K562 (cell line): ENCODE data around the gene SEMA3C. TPM values are rescaled to one million over a fixed set of nuclear protein-coding genes. Genes with fewer than 3 reads are reported as not detected.

Source experiments
- ATAC-seq: fragments of 200-7000 bp; cut with Tn5 transposase; 3 replicates; pipeline ENCODE4 v1.9.1; 2020; ENCODE audit warnings: moderate library complexity
- BruUV-seq: library from RNA; stranded (reverse); fragments of 400-500 nt; replicated peaks from 2 replicates; lab custom pipeline; 2021; lab: Mats Ljungman, UMichigan
- CTCF ChIA-PET: fragments of 300-600 bp; formaldehyde crosslinking; extraction: SDS; loops from one replicate; lab custom pipeline; 2021; ENCODE audit warnings: low intra/inter-chr PET ratio; lab: Yijun Ruan, JAX
- POLR2A ChIA-PET: fragments of 300-600, 350-650 bp; sonication (Branson Sonifier 250); formaldehyde crosslinking; extraction: SDS; loops from one replicate; lab custom pipeline; 2021; ENCODE audit warnings: antibody characterized with exemption, inconsistent platforms; lab: Yijun Ruan, JAX
- DNase-seq, 4 experiments: peaks; one replicate each; pipeline versions ENCODE4 v3.0.0 to v3.0.0-alpha.2; 2011 to 2018; ENCODE audit warnings: low spot score in 3 of 4, mixed read lengths in 3 of 4; ENCODE audit errors: extremely low read depth in 1 of 4
- FAIRE-seq: peaks from 2 replicates; lab custom pipeline; 2011; peaks lifted over from hg19 to GRCh38; lab: Jason Lieb, UNC
- H2AFZ ChIP-seq: 2 replicates; pipeline ENCODE4 v1.6.0; 2011; ENCODE audit warnings: low read depth, low read length, control low read depth, inconsistent platforms
- H3K27ac ChIP-seq: fragments of 200-600 bp; 3 replicates; pipeline ENCODE4 v1.8.0; 2011; ENCODE audit warnings: low read depth, mild to moderate bottlenecking, control low read depth, inconsistent platforms, low read length, moderate library complexity, mixed read lengths; ENCODE audit errors: extremely low read depth
- H3K27me3 ChIP-seq, 2 experiments: fragments of 300-600 bp in 1 of 2; 2 replicates in 1 of 2; 3 replicates in 1 of 2; pipeline versions ENCODE4 v1.6.0 to v1.8.0; 2011; ENCODE audit warnings: inconsistent platforms in 2 of 2, low read length in 2 of 2, mild to moderate bottlenecking in 1 of 2, mixed read lengths in 1 of 2, moderate library complexity in 1 of 2; ENCODE audit not compliant: control insufficient read depth in 2 of 2, insufficient read depth in 2 of 2
- H3K36me3 ChIP-seq: fragments of 300-600 bp; 3 replicates; pipeline ENCODE4 v1.8.0; 2011; ENCODE audit warnings: mild to moderate bottlenecking, low read length, inconsistent platforms; ENCODE audit not compliant: control insufficient read depth, insufficient read depth
- H3K4me1 ChIP-seq, 2 experiments: fragments of 200-600 bp in 1 of 2; replicated peaks in 1 of 2; 2 replicates in 1 of 2; 3 replicates in 1 of 2; pipeline versions ENCODE4 v1.5.1 to v1.8.0; 2011; ENCODE audit warnings: inconsistent platforms in 2 of 2, low read length in 2 of 2, mild to moderate bottlenecking in 1 of 2, mixed read lengths in 1 of 2, moderate library complexity in 1 of 2; ENCODE audit not compliant: control insufficient read depth in 2 of 2, insufficient read depth in 2 of 2
- H3K4me2 ChIP-seq: 2 replicates; pipeline ENCODE4 v1.6.1; 2011; ENCODE audit warnings: low read length, control low read depth, inconsistent platforms, mixed read lengths; ENCODE audit not compliant: insufficient read depth
- H3K4me3 ChIP-seq: fragments of 200-600 bp; sonication (generic), shearing (Covaris generic); 2 replicates; pipeline ENCODE4 v1.5.1; 2016; ENCODE audit warnings: control low read depth, inconsistent platforms
- H3K79me2 ChIP-seq: fragments of 200-600 bp; 3 replicates; pipeline ENCODE4 v1.8.0; 2011; ENCODE audit warnings: low read length, inconsistent platforms; ENCODE audit not compliant: control insufficient read depth, insufficient read depth
- H3K9ac ChIP-seq, 2 experiments: 2 replicates each; pipeline versions ENCODE4 v1.6.0 to v1.6.1; 2011; ENCODE audit warnings: low read depth in 2 of 2, low read length in 2 of 2, control low read depth in 1 of 2, inconsistent platforms in 1 of 2, mild to moderate bottlenecking in 1 of 2, mixed read lengths in 1 of 2; ENCODE audit not compliant: insufficient read depth in 1 of 2
- H3K9me1 ChIP-seq: one replicate; pipeline ENCODE4 v1.6.0; 2011; ENCODE audit warnings: inconsistent platforms, mild to moderate bottlenecking, low read length, moderate library complexity; ENCODE audit not compliant: control insufficient read depth, insufficient read depth
- H3K9me3 ChIP-seq: replicated peaks from 2 replicates; pipeline ENCODE4 v1.5.1; 2011; ENCODE audit warnings: low read depth, low read length, inconsistent platforms; ENCODE audit not compliant: control insufficient read depth, insufficient read depth
- H4K20me1 ChIP-seq: replicated peaks from 2 replicates; pipeline ENCODE4 v1.6.1; 2011; ENCODE audit warnings: low read length, inconsistent platforms, mixed read lengths; ENCODE audit not compliant: control insufficient read depth, insufficient read depth
- CEBPB ChIP-seq: fragments of 450-650 bp; IDR thresholded peaks from 2 replicates; pipeline ENCODE4 v1.6.1; 2016; ENCODE audit warnings: missing genetic modification characterization, missing compliant biosample characterization
- CEBPG ChIP-seq, 3 experiments: fragments of 200-800 bp in 1 of 3; sonication (Bioruptor generic) in 1 of 3; sonication (generic) in 1 of 3; formaldehyde crosslinking in 1 of 3; IDR thresholded peaks in 2 of 3; conservative IDR thresholded peaks in 1 of 3; 2 replicates each; pipeline versions ENCODE4 v1.6.1 to v1.8.0; 2016 to 2022; ENCODE audit warnings: missing compliant biosample characterization in 2 of 3, missing genetic modification characterization in 2 of 3, mild to moderate bottlenecking in 1 of 3, missing genetic modification reagents in 1 of 3
- HNRNPK ChIP-seq: fragments of 200-400 bp; formaldehyde crosslinking; IDR thresholded peaks from one replicate; pipeline ENCODE4 v1.6.1; 2018; ENCODE audit warnings: mild to moderate bottlenecking, low read depth, low read length; ENCODE audit not compliant: poor library complexity, severe bottlenecking
- KLF13 ChIP-seq: fragments of 450-650 bp; IDR thresholded peaks from 2 replicates; pipeline ENCODE4 v1.6.1; 2016; ENCODE audit warnings: missing genetic modification characterization, low read depth, mild to moderate bottlenecking, missing compliant biosample characterization, moderate library complexity, borderline replicate concordance
- MTA3 ChIP-seq: fragments of 450-650 bp; formaldehyde crosslinking; IDR thresholded peaks from 2 replicates; pipeline ENCODE4 v1.6.1; 2017; ENCODE audit warnings: mild to moderate bottlenecking, borderline replicate concordance
- SMAD1 ChIP-seq: fragments of 150-350 bp; IDR thresholded peaks from 2 replicates; pipeline ENCODE4 v1.6.1; 2014; ENCODE audit warnings: low read length, low read depth; ENCODE audit not compliant: partially characterized antibody
- ZFPM2 ChIP-seq: fragments of 250-450 bp; sonication (Bioruptor Pico); IDR thresholded peaks from 2 replicates; pipeline ENCODE4 v1.5.1; 2022; ENCODE audit warnings: mild to moderate bottlenecking
- ZNF655 ChIP-seq: fragments of 250-450 bp; sonication (Bioruptor Pico); IDR thresholded peaks from 2 replicates; pipeline ENCODE4 v1.5.0; 2021
- WGBS: fragments of 100-300 bp; shearing (Covaris generic); methylation state at CpG from one replicate; pipeline ENCODE4 v1.1.6; 2016; ENCODE audit warnings: low coverage, mixed read lengths; ENCODE audit not compliant: insufficient coverage; ENCODE audit errors: missing lambda C conversion rate; 5-methylcytosine and 5-hydroxymethylcytosine counted together
- in situ Hi-C: fragments of 300-500 bp; cut with MboI; formaldehyde crosslinking; loops from 4 replicates; pipeline ENCODE4 v1.15.0; 2018; ENCODE audit warnings: inconsistent platforms, mixed read lengths
- intact Hi-C: fragments of 100-400 bp; cut with micrococcal nuclease; formaldehyde crosslinking; loops from 2 replicates; pipeline ENCODE4 v1.14.2; 2022
- polyA plus RNA-seq, 8 experiments: library from polyadenylated mRNA; depleted of rRNA in 4 of 8; stranded (reverse) in 5 of 8; unstranded in 3 of 8; fragments of >200 nt; fragmentation: Nextera tagmentation in 2 of 8; fragmentation: Illumina TruSeq in 1 of 8; extraction: Ambion mirVana in 2 of 8; extraction: Trizol in 1 of 8; gene quantifications; 2 replicates each; pipeline versions ENCODE4 v1.2.1 to v1.2.3, GENCODE V29; 2011 to 2014; ENCODE audit warnings: inconsistent platforms in 1 of 8, missing spikeins in 1 of 8
- total RNA-seq, 7 experiments: library from RNA; depleted of rRNA in 6 of 7; stranded (reverse); fragments of >200 nt in 6 of 7; fragmentation: Illumina TruSeq in 2 of 7; extraction: Trizol in 2 of 7; gene quantifications; 2 replicates each; pipeline versions ENCODE4 v1.2.1 to v1.2.3, GENCODE V29; 2011 to 2021; ENCODE audit warnings: low replicate concordance in 1 of 7

The SEMA3C gene
- total and polyA plus RNA-seq, 9 of the 15 experiments (the other 6 are each of a cell fraction or from before 2014, with no cell fraction given): 0.04 to 0.36 (median 0.12) TPM; not detected in 3

GRCh38 chr7:80922253-80923049 is 3.6 kb upstream of the SEMA3C start:
- Histone ChIP-seq H3K79me2 (no peaks in the 10 kb centered on the region), H3K9ac (no peak overlapping the region), H4K20me1 (no peaks in the 10 kb centered on the region), H3K4me2 (no peak overlapping the region), H2AFZ (no peak overlapping the region), H3K4me3 (no peak overlapping the region), H3K27me3 (no peaks in the 10 kb centered on the region), H3K27ac (no peak overlapping the region), H3K9me1 (no peaks in the 10 kb centered on the region), H3K9me3 (no peaks in the 10 kb centered on the region), H3K36me3 (no peaks in the 10 kb centered on the region), H3K4me1 (peaks cover 0 to 6% of the 10 kb centered on the region in 2 experiments; a peak in 2 of 5 replicates)
- in situ Hi-C loops (loop anchor here (25.0 kb wide), 1 partner anchor 540 kb away; no protein-coding TSS in a partner anchor), intact Hi-C loops (loop anchor here (5.0 kb wide), 1 partner anchor 335 kb away; no protein-coding TSS in a partner anchor)
- ATAC-seq: no peak
- 14% methylated on average over 5 of the region's 5 CpGs for WGBS
- BruUV-seq: no TSS peak
- FAIRE-seq: no peak
- POLR2A ChIA-PET: no interaction called here
- TF ChIP-seq HNRNPK (no peak), ZNF655 (CRISPR knock-in tag) (no peak), ZFPM2 (CRISPR knock-in tag) (no peak), SMAD1 (no peak), MTA3 (no peak), KLF13 (tag) (no peak), CEBPB (tag) (peak; percentile 44; the same call in 1 of the 2 replicates), CEBPG (CRISPR knock-in tag; IDR thresholded peaks at IDR 0.05) (no peak), CEBPG (tag; conservative IDR thresholded peaks at IDR 0.05 in 1 of 2, IDR thresholded peaks at IDR 0.05 in 1 of 2) (peak in 1 of 2 experiments; percentile 18; a peak in 1 of 4 replicates)
- TF ChIP-seq, all 486 proteins: peak for 2
- CTCF ChIA-PET: no interaction called here
- no peak for DNase-seq
